Heart left ventricle (tissue), 13 donors: Measurements from ENCODE around the gene ATXN7.

Experiments used
- POLR2A ChIP-seq, 2 donors: fragments of 450-650 bp; IDR thresholded peaks; one replicate each; pipeline ENCODE4 v1.6.1; 2017; ENCODE audit warnings: antibody characterized with exemption in 2 of 2, mild to moderate bottlenecking in 2 of 2, moderate library complexity in 2 of 2
- TF ChIP-seq, protein P1 (sequence below), 12 donors: fragments of 200-600 bp; sonication (generic) in 4 of 12; IDR thresholded peaks; one replicate each; pipeline versions ENCODE4 v1.5.0 to v1.8.0; 2018 to 2022; ENCODE audit warnings: antibody characterized with exemption in 12 of 12, mild to moderate bottlenecking in 5 of 12
- donor health status: ischemic (EF 13 %, LVEDD 7.1; RV severe dilation, severe dysfunction).
- donor health status: DM: no; HTN: yes; CAD: no.
- donor health status: DM: no; HTN: no; CAD: no.
- donor health status: ischemic (EF 25% LVEDD 6.9; RV normal size, moderate dysfunction).
- donor health status: ischemic (EF 25% LVEDD 5.7; RV mildly dilated, moderate dysfunction).
- donor health status: ischemic (EF 35%, LVEDD 5.7; RV mildly dilated, moderate dysfunction).
- donor health status: nonischemic (EF 11% LVEDD 7.7; RV severe dilation, severe dysfunction).
- donor health status: DM: yes; HTN: yes; CAD: no.
- donor health status: PGD.
- donor health status: ischemic (EF 29% LVEDD 5.4; RV normal size, mild dysfunction).
- donor health status: nonischemic (EF 23%, LVEDD 6.1; RV moderate dilation, normal function).

GRCh38 chr3:63967675-63968611 lies 104.3 kb downstream of the ATXN7 start:
- TF ChIP-seq, protein P1, sequence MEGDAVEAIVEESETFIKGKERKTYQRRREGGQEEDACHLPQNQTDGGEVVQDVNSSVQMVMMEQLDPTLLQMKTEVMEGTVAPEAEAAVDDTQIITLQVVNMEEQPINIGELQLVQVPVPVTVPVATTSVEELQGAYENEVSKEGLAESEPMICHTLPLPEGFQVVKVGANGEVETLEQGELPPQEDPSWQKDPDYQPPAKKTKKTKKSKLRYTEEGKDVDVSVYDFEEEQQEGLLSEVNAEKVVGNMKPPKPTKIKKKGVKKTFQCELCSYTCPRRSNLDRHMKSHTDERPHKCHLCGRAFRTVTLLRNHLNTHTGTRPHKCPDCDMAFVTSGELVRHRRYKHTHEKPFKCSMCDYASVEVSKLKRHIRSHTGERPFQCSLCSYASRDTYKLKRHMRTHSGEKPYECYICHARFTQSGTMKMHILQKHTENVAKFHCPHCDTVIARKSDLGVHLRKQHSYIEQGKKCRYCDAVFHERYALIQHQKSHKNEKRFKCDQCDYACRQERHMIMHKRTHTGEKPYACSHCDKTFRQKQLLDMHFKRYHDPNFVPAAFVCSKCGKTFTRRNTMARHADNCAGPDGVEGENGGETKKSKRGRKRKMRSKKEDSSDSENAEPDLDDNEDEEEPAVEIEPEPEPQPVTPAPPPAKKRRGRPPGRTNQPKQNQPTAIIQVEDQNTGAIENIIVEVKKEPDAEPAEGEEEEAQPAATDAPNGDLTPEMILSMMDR (IDR thresholded peaks at IDR 0.05), result no peak
- TF ChIP-seq POLR2A (IDR thresholded peaks at IDR 0.05), result no peak
